HG03342 (cell line): ENCODE results near the gene CCNYL1.
"Not testable (repeated sequence)": the region's sequence is repeated elsewhere in the genome, so short reads cannot be mapped to it uniquely, and the experiment has no call there.

Experiments
- ATAC-seq: cut with Tn5 transposase; IDR thresholded peaks from one replicate; pipeline ENCODE4 v1.9.1; 2021; ENCODE audit warnings: mild to moderate bottlenecking, moderate library complexity; ENCODE audit not compliant: unreplicated experiment

Gene CCNYL1

GRCh38 chr2:207710814-207711740 lies at the start of gene CCNYL1:
Gene CCNYL1 (plus strand): TSS chr2:207711640. CDS start chr2:207711897, 257 bp downstream.
- peak; percentile 98 for ATAC-seq

GRCh38 chr2:207662203-207662602 lies 49.2 kb upstream of the CCNYL1 start:
- peak; percentile 95 for ATAC-seq

GRCh38 chr2:207663870-207664545 lies 47.4 kb upstream of the CCNYL1 start:
- no peak for ATAC-seq

GRCh38 chr2:207670887-207671286 lies 40.6 kb upstream of the CCNYL1 start:
- no peak for ATAC-seq

- ATAC-seq: no peak
Measured at GRCh38 chr2:207673431-207673830, 38.0 kb upstream of the CCNYL1 start.

GRCh38 chr2:207674266-207674774 lies 37.1 kb upstream of the CCNYL1 start:
- no peak for ATAC-seq

GRCh38 chr2:207674826-207675225 lies 36.6 kb upstream of the CCNYL1 start:
- ATAC-seq: no peak

GRCh38 chr2:207676827-207677354 lies 34.5 kb upstream of the CCNYL1 start:
- ATAC-seq: no peak

GRCh38 chr2:207681431-207681830 lies 30.0 kb upstream of the CCNYL1 start:
- no peak for ATAC-seq

GRCh38 chr2:207682557-207682956 lies 28.9 kb upstream of the CCNYL1 start:
- no peak for ATAC-seq

- no peak for ATAC-seq
Measured at GRCh38 chr2:207683438-207683837, 28.0 kb upstream of the CCNYL1 start.

- no peak for ATAC-seq
Measured at GRCh38 chr2:207683879-207684627, 27.4 kb upstream of the CCNYL1 start.

GRCh38 chr2:207686812-207687211 lies 24.6 kb upstream of the CCNYL1 start:
- ATAC-seq: no peak

GRCh38 chr2:207688597-207688996 lies 22.8 kb upstream of the CCNYL1 start:
- no peak for ATAC-seq

GRCh38 chr2:207690845-207691461 lies 20.5 kb upstream of the CCNYL1 start:
- ATAC-seq: not testable (repeated sequence)

GRCh38 chr2:207692206-207693065 lies 19.0 kb upstream of the CCNYL1 start:
- no peak for ATAC-seq

GRCh38 chr2:207693641-207694249 lies 17.7 kb upstream of the CCNYL1 start:
- ATAC-seq: no peak

GRCh38 chr2:207694811-207695281 lies 16.6 kb upstream of the CCNYL1 start:
- no peak for ATAC-seq

GRCh38 chr2:207695293-207695692 lies 16.1 kb upstream of the CCNYL1 start:
- no peak for ATAC-seq
